HPDE6-E6E7 (cell line): ENCODE results near the gene SLC26A6.

Source experiments
- DNase-seq: peaks from one replicate; pipeline ENCODE4 v3.0.0; 2011; ENCODE audit warnings: missing footprints; ENCODE audit errors: extremely low spot score

The SLC26A6 gene

DNA sequence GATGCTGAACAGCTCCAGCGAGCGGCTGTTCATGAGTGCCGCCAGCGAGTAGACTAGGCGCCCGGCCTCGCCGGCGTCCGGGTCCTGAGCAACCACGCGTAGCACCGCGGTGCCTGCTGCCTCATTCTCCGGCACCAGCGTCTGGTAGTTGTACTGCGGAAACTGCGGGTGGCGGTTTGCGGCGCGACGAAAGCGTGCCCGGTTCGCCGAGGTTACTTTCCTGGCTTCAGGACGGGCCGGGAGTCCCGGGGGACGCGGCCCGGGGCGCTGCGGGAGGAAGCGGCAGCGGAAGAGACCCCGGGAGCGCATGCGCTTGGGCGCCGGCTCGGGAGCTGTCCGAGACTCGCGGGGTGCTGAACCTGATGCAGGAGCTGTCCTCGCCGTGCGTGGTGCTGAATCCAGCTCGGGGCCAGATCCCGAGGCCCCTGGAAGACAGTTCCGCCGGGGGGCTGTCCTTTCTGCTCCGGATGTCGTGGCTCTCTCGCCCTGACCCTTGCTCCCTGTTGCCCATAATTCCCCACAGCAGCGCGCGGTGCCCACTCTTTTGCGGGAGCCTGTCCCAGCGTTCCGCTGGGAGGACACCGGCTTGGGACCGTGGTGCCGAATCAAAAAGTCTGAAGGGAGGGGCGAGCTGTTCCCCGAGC, 26.4 kb upstream of the SLC26A6 start:
- no peak for DNase-seq

DNA sequence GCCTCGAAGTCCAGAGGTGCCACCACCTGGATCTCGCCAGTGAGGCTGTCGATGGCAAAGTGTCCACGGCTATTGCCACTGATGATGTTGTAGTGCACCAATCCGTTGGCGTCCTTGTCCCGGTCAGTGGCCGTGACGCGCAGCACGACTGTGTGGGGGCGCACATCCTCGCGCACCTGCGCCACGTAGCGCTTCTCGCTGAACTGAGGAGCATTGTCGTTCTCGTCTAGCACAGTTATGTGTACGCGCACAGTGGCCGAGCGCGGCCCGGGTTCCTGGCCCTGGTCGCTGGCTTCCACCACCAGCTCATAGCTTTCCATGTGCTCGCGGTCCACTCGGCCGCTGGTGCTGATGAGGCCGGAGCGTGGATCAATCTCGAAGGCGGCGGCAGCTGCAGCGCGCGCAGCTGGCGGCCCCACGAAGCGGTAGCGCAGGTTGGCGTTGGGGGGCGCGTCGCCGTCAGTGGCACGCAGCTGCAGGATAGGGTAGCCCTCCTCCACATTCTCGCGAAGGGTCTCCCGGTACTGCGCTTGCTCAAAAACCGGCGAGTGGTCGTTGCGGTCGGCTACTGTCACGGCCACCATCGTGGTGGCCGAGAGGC, 25.6 kb upstream of the SLC26A6 start:
- DNase-seq: no peak

DNA sequence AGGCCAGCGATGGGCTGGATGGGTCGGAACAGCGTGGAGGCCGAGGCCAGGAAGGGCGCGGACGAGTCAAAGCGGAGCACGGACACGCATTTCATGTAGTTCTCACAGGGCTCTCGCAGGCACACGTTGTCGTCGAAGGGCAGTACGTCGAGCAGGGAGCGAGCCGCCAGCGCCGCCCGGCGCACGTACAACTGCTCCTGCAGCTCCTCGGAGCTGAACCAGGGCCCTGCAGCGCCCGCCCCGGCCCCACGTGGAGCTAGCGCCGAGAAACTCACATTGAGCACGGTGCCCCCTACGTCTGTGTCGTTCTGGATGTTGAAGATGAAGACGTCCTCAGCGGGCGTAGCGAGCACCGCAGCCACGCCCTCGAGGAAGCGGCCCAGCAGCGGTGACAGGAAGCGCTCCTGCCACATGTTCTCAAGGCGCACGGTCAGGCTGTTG, 21.6 kb upstream of the SLC26A6 start:
- DNase-seq: no peak

DNA sequence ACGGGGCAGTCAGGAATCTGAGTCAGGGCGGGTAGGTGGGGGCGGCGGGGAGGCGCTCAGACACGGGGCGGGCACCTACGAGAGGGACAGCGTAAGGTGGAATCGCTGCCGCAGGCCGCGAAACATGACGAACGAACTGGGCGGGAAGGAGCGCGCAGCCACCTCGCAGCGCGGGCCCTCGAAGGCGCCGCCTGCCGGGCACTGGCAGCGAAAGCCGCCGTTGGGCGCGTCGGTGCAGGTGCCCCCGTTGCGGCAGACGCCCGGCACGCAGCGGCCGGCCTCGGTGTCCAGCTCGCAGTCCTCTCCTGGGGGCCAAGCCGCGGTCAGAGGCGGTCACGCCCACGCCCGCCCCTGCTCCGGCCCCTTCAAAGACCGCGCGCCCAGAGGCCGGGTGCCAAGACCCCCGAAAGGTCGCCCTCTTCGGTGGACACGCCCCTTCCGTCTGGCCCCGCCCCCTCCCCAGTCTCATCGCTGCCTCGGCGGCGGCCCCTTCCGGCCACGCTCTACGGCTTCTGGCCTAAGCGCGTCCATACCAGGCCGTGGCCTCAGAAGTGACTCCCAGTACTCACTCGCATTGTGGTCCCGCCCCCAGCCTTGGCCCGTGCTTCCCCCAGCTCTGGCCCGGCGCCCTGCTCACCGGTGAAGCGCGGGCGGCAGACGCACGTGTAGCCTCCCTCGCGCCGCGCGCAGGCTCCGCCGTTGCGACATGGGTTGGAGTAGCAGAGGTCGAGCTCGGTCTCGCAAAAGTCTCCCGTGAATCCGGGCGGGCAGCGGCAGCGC, 21.0 kb upstream of the SLC26A6 start:
- DNase-seq: peak; percentile 60

DNA sequence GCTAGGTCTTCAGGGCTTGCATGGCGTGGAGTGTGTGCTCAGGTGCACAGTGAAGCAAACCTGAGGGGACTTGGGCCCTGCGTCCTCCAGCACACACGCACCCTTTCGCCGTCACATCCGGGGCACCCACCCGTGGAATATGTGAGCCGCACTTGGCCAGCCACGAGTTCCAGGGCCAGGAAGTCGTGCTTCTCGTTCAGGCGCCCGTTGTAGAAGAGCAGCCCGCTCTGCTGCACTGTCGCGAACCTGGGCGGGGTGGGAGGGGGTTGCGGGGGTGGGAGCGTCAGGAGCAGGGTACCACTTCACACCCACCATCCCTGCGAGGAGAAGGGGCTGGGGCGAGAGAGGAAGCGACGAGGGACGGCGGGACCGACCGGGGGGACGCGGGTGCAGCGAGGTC, 20.3 kb upstream of the SLC26A6 start:
- no peak for DNase-seq

DNA sequence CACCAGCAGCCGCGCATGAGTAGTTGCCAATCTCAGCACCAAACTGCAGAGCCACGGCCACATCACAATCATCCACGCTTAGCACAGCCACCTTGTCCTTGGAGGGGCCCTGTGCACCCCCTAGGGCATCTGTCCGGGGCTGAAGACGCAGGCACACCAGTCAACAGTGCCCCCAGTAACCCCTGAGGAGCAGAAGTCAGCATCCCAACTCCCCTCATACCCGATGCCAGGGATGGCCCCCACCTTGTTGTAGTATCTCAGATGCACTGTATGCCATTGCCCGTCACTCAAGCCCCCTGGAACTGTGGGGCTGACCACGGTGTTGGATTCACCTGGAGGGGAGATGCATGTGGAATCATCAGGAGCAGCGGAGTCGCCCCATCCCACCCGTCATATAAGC, 19.8 kb upstream of the SLC26A6 start:
- no peak for DNase-seq

DNA sequence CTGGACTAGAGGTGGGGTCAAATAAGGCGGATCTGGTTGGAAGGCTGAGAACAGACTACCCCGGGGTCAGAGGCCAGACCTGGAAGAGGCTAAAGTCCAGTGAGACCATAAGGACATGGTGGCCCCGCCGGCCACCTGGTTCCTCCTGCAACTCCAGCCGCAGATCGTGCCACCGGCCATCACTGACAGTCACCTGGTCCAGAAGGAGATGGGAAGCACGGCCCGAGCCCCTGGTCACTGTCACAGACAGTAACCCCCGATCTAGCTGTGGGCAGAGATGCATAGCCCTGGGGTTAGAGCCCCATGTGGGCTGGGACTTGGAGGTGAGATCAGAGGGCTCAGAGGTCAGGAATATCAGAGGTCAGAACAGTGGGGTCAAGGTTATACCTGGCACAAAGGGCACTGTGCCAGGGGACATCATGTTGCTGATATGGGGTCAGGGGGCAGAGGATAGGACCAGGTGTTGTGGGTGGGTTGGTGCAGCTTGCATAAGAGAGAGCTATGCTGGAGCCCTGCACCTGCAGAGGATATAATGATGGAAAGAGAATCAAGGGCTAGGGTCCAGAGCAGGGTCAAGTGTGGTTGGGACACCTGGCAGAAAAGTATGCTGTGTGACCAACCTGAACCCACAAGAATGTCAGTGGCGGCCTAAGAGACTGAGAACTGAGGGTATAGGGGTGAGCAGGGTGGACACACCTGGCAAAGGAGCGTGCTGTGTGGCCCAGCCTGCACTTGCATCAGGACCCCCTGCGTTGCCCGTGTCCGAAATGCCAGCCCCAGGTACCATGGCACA, 17.9 kb upstream of the SLC26A6 start:
- DNase-seq: no peak

DNA sequence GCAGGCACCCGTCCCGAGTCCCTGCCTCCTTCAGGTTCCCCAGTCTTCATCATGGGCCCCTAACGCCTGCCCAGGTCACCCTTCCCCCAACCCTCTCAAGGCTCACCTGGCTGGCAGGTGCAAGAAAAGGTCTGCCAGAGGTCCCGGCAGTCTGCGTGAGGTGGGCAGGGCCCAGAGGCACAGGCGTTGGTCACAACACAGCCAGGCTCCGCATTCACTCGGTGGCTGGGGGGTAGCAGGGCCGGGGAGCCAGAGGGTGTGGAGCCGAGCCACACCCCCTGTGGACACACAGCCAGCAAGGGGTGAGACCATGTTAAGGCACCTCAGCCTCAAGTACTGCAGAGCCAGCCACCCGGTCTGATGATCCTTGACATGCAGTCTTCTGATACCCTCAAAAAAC, 16.5 kb upstream of the SLC26A6 start:
- no peak for DNase-seq

DNA sequence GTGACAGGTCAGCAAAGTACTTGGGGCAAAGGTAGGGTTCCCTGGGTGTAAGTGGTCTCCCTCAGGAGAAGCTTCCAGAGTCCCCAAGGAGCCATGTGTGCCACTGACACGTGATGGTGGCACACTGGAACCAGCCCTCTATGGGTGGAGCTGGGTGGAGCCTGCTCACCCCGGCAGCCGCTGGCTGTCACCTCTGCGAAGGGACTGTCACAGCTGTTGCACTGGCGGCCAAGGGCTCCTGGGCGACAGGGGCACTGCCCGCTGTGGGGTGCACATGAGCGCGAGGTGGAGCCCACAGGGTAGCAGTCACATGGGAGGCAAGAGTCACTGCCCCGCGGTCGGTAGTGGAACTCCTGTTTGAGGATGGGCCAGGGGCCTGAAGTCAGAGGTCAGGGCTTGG, 15.5 kb upstream of the SLC26A6 start:
- DNase-seq: no peak

DNA sequence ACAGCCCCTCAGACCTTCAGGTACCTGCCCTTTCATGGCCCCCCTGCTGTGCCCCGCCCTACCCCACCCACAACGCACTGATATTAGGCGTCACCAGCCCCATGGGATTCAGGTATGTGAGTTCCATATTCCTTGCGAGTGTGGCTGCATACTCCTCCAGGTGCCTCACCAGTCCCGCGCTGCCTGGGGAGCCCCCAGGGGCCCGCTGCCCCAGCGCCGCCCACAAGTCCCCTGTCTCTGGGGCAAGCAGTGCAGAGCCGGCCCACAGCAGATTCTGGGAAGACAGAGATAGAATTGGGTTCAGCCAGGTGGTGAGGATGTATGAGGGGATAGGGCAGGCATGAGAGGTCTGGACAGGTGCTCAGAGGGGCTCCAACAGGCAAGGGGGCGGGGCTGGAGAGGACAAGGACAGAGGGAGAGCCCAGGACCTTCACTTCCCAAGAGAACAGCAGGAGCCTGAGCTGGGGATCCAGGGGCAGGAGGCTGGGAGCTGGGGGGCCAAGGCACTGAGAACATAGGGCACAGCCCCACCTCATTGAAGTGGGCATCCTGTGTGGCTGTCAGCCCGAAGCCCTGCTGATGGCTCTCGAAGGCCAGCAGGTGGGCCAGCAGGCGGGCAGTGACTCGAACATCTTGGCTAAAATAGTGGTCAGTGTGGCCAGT, 13.1 kb upstream of the SLC26A6 start:
- no peak for DNase-seq

DNA sequence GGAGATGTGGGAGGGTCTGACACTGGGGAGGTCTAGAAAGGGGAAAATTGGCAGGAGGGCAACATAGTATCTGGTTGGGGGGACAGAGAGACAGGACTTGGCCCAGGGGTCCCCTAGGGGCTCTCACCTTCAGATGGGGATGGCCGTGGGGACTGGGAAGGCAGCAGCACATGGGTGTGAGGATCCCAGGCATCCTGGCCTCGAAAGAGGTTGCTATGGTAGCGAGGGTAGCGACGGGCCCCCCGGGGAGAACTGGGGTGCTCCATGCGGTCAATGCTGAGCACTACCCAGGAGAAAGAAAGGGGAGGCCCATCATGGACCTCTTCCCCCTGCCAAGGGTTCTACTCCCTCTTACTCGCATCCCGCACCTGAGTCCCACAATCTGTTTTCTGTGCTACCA, 12.5 kb upstream of the SLC26A6 start:
- no peak for DNase-seq

DNA sequence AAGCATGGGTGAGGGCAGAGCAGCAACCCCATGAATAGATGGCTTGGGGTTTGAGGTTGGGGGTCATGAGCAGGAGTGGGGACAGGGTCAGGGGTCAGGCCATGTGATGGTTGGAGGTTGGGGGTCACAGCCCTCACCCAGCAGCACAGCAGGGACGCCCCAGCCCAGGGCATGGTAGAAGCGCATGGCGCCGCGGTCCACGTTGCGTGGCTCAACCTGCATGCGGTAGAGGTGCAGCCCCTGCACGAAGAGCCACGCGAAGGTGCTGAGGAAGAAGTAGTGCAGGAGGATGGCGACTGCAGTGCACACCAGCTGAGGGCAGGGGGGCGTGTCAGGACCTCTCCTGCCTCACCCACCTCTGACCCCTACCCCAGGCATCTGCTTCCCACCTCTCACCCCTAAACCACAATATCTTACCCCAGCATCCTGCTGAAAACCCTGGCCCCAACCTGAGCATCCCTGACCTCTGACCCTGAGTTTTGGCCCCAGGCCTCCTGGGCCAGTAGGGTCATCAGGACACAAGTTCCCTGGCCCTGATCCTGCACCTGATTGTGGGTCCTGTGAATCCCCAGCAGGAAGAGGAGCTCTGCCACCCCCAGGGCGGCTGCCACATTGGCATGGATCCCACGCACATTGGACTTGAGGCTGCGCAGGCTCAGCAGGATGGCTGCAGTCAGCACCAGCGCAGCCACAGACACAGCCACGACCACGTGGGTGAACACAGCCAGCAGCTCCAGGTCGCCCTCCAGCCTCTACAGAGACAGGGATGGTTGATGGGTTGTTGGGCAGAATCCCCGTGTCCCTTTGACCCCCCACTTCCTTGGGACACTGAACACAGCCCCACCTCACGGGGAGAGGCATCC, 9.9 kb upstream of the SLC26A6 start:
- no peak for DNase-seq

DNA sequence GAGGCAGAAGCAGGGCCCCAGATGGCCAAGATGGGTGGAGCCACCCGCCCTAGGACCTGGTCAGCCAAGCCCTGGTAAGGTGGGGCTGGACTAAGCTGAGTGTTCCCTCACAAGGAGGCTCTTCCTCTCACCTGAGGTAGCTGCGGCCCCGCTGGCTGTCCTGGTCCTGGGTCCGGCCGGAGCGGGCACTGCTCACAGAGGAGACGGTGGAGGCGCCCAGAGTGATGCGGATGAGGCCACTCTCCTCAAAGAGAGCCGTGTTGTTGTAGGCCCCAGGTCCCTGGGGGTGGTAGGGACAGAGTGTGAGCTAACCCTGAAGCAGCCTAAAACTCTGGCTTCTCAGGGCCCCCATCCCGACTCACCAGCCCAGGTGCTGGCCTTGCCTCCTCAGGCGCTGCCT, 7.3 kb upstream of the SLC26A6 start:
- no peak for DNase-seq

DNA sequence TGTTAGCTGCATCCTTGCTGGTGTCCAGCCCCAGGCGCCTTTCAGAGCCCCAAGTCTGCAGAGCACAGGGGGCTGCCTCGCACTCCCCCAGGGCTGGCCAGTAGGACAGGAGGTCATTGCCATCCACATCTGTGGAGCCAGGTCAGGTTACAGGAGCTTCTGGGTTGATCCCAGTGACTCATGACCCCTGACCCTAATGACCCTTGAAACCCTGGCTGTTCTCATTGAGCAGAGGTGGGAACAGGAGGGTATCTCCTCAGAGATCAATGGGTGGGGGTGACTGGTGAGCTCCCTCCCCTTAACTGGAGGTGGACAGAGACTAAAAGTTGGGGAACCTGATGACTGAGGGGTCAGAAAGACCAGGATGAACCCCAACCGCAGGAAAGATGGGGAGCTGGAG, 6.1 kb upstream of the SLC26A6 start:
- DNase-seq: no peak

DNA sequence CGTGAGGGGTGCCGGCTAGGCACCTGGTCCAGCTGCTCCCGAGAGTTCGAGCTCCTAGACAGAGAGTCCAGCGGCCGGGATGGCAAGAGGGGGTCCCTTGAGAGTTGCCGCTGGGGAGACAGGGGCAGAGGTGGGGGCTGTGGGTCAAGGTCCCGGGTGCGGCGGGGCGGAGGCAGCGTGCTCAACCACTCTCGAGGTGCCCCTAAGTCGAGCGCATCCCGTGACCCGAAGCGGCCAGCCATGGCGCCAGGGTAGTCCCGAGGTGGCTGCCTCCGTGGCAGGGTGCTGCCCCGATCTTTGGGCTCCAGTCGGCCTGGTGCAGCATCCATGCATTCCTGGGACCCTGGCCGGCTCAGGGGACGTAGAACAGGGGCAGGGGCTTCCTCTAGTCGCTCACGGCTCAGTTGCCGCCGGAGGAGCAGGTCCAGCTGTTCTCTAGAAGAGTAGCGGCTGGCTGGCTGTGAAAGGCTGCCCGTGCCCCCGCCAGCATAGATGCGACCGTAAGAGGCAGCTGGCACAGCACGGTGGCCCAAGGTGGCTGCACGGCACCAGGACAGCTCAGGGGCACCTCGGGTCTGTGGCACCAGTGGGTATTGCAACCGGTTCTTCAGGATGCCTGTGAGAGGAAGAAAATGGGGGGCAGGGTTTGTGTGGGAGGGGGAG, 4.8 kb upstream of the SLC26A6 start:
- DNase-seq: no peak

DNA sequence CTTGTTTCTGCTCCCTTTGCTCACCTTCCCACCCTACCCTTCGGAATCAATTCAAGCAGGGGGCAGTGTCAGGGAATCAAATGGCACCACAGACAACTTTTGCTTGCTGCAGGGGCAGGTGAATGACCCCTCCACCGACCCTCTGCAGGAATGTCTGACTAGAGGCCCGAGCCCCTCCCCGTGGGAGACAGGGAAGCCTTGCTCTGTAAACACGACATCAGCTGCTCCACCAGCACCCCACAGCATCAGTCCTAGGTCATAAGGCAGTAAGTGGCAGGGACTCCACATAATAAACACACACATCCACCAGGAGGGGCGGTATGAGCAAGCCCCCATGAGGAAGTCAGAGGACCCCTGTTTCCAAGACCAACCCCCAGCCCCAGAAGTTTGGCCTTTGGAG, 2.0 kb upstream of the SLC26A6 start:
- no peak for DNase-seq

DNA sequence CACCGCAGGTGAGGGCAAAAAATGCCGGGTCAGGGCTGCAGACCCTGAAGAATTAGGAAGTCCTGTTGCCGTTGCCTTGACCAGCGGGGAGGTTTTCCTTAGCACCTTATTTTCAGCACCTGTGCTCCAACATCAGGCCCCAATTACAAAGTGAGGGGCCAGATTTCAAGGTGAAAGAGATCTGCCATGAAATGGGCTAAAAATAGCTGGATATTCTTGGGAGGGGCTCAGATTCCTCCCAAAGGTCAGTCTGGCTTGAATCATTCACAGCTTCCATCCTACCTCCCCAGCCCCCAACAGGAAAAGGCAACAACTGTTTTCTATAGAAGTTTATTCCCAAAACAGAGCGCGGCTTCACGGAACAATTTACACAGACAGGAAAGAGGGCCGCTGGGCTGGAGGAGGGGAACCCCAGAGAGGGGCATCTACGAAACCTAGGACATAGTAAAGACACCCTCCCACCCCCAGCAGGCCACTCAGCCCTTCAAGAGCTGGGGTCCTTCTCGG, 941 bp upstream of the SLC26A6 start:
- no peak for DNase-seq

DNA sequence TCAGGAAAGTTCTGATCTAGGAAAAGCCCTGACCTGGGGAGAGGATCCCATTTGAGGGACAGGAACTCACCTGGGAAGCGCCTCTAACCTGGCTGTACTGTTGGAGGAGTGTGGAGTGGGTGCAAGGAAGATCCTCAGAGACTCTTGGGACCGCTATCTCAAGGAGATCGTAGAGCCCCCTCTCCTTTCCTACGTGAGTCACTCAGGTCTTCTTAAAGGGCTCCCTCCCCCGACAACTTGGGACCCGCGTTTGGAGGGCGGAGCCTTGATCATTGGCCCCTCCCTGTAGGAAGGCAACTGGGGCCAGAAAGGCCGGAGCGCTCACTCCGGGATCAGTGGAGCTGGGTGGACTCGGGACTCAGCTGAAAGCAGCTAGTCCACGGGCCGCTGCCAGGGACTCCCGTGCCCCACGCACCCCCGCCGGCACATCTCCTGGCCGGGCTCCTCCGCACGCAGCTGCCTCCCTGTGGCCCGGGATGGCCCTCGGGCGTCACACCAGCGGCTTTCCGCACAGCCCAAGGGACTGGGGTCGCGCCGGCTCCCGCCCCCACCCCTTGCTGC, 520 bp downstream of the SLC26A6 start:
- DNase-seq: no peak

DNA sequence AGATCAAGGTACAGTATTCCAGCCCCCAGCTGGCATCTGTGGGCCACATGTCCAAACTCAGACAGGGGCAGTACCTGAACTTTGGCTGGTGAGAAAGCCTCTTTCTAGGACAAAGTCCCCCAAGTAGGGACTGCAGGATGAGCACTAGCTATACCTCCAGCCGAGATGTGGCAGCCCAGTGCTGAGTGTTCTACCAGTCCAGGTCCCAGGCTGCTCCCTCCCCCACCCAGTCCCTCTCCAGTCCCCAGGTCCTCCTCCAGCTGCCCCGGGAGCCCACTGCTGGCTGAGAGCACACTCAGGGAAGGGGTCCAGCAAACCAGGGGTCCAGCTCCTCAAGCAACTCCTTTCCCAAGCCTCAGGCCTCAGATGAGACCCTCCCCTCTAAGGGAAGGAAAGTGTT, 1.5 kb downstream of the SLC26A6 start:
- no peak for DNase-seq

DNA sequence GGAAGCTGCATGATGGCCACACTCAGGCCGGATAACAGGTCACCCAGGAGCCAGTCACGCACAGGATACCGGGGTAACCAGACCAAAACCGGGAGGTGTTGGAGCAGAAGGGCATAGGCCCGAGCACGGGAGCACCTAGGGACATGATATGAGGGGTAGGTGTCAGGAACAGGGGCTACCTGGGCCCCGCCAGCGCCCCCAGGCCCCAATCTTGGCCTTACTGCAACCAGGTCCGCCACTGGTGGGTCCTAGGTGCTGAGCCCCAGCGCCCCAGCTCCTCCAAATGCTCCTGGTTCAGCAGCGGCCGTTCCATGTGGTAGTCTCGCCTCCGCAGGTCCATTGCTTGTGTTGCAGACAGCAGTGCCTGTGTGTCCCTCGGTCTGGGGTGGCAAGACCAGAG, 2.0 kb downstream of the SLC26A6 start:
- no peak for DNase-seq
